Kidney glomerular epithelial cell (primary cell): ENCODE data around the gene DMWD.

Source experiments
- DNase-seq: peaks from one replicate; lab custom pipeline; 2025; lab: John Stamatoyannopoulos, UW

Gene DMWD

DNA sequence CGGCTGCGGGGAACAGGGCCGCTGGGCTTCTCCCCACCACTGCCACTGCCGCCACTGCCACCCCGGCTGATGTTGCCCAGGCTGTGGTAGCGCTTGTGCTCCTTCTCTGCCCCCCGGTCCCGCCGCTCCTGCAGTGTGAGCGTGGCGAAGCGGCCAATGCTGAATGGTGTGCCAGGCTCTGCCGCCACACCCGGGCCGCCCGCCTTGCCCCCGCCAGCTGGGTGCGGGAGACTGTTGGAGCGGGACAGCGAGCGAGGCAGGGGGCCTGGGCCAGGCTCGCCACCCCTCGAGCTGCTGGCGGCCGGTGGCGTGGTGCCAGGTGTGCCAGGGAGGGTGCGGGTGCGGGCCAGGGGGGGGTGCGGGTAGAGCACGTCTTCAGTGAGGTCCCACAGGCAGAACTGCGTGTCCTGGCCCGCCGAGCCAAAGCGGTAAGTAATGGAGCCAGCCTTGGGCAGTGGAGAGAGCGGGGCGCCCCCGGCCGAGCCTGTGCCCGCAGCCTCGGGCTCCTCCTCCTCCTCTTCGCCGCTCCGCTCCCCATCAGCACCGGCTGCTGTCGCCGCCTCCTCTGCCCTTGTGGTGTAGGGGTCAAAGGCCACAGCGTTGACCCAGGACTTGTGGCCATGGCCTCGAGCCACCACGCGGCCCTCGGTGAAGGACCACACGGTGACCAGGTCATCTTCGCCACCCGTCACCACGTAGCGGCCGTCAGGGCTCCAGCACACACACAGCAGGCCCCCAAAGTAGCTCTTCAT is 6.7 kb downstream of the DMWD start:
- no peak for DNase-seq

DNA sequence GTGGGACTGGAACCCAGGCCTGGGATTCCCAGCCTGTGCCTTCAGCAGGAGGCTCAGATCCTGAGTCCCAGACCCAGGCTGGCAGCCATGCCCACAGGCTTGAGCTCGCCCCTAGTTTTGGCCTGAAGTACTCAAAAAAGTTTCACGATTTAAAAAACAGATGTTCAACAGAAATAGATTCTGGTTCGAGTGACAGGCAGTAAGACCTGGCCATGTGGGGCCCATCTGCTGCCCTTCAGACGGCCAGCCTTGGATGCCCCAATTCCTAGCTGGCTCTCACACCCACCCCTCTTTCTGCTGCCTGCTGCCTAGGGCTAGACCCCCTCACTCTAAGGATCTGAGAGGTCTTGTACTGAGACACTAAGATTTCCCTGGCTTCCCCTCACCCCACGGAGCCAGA is 7.5 kb downstream of the DMWD start:
- no peak for DNase-seq

- DNase-seq: no peak
Measured at GRCh38 chr19:45784096-45784495, 8.5 kb downstream of the DMWD start.

DNA sequence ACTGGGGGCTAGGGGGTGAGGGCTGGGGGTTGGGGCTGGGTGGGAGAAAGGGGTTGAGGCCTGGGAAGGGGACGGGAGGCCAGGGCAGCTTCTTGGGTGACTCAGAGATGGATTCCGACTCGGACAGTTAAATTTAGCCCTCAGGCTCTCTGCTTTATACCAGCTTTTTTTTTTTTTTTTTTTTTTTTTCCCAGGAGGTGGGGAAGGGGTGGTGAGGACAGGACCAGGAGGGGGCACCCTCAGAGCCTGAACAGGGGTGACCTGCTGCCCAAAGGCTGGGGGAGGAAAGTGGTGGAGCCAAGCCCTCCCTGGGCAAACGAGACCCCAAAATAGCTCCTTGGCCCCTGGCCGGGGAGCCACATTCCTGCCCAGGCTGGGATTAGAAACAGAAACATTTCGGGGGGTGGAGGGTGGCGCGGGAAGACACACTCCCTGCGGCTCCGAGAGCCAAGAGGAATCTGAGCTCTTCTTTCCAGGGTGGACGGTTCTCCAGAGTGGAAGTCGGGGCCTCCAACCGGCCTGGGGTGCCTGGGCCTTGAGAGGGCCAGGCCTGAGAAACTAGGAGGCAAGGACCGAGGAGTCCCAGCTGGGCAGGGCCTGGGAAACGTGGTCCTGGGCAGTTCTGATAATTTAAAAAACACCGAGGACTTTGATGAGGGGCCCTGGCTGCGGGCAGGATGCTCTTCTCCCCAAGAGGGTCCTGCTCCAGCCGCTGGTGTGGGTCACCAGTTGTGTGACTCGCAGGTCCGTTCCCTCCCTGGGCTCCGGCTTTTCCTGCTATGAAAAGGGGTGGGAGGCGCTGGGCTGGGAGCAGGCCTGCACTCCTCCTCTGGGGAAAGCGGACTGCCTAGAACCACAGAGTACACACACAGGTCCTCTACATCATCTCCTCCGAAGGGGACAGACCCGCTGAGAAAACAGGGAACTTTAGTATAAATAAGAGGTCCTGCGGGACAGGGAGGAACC is 9.5 kb downstream of the DMWD start:
- no peak for DNase-seq

GRCh38 chr19:45782162-45782691 is 10.4 kb downstream of the DMWD start, which contains the start of gene DMPK:
DMPK (minus strand) TSS chr19:45782490; CDS start chr19:45782352, 138 bp downstream.
- no peak for DNase-seq

GRCh38 chr19:45781214-45782161 is 11.2 kb downstream of the DMWD start:
- no peak for DNase-seq

GRCh38 chr19:45780448-45781213 is 12.0 kb downstream of the DMWD start:
- DNase-seq: no peak

GRCh38 chr19:45780146-45780447 is 12.5 kb downstream of the DMWD start:
- DNase-seq: no peak

- DNase-seq: peak; percentile 29
Measured at GRCh38 chr19:45779231-45780145, 13.2 kb downstream of the DMWD start.

DNA sequence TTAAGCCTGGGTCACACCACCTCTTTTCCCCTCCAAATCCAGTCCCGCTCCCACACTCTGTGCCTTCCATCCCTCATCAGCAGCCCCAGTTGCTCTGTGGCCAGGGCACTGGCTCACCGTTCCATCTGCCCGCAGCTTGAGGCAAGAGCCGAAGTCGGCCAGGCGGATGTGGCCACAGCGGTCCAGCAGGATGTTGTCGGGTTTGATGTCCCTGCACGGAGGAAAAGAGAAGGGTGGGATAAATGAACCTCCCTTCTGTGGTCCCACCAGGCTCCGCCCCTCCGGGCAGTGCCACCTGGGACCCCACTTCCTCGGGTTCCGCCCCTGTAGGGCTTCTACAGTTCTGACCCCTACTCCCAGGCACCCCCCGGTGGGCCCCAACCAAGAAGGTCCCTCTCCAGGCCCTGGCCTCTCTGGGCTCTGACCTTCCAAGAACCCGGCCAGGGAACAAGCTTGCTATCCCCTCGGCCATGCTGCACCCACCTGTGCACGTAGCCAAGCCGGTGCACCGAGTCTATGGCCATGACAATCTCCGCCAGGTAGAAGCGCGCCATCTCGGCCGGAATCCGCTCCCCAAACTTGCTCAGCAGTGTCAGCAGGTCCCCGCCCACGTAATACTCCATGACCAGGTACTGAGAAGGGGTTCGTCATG is 14.5 kb downstream of the DMWD start:
- DNase-seq: no peak

- DNase-seq: no peak
Measured at GRCh38 chr19:45777395-45777961, 15.2 kb downstream of the DMWD start.

DNA sequence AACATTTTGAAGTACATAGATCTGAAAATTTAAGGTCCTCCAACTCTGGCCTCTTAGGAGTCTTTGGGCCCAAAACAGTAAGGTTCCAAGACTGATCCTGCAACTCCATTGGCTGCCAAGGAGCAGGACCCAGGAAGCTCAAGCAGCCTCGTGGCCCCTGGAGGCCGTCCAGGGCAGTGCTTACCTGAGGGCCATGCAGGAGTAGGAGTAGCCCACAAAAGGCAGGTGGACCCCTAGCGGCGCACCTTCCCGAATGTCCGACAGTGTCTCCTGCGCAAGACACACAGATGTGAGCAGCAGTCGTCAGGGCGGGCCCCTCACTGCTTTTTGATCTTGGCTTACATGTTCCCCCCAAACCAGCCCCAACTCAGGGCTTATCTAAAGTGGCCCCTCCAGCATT is 17.9 kb downstream of the DMWD start:
- no peak for DNase-seq

DNA sequence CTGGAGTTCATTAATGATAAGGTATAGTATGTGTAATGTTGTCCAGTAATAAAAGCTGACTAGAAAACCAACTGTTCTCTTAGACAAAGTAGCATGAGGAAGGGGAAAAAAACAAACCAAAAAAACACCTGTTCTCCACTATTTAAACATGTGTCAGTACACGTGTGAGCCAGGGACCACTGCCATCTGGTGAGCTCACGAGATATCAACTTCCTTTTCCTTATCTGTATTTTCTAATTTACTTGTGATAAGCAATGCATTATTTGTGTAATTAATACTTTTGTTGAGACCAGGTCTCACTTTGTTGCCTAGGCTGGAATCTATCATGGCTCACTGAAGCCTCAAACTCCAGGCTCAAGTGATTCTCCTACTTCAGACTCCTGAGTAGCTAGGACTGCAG is 19.3 kb downstream of the DMWD start:
- no peak for DNase-seq

DNA sequence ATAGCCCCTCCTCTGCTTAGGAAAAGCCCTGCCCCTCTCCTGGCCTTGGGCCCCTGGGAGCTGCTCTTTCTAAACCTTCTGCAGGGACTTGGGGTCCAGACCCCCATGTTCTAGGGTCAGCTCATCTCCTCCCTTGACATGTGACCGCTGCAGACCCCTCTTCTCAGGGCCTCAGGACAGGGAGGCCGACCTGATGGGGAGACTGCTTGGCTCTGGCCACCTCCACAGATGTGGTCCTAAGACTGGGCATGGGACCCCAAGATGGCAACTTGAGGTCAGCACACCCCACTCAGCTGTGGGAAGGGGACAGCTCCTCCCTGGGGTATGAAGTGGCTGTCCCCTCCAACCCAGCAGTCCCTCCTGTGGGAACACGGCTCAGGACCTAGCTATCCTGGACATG is 19.7 kb downstream of the DMWD start:
- no peak for DNase-seq

DNA sequence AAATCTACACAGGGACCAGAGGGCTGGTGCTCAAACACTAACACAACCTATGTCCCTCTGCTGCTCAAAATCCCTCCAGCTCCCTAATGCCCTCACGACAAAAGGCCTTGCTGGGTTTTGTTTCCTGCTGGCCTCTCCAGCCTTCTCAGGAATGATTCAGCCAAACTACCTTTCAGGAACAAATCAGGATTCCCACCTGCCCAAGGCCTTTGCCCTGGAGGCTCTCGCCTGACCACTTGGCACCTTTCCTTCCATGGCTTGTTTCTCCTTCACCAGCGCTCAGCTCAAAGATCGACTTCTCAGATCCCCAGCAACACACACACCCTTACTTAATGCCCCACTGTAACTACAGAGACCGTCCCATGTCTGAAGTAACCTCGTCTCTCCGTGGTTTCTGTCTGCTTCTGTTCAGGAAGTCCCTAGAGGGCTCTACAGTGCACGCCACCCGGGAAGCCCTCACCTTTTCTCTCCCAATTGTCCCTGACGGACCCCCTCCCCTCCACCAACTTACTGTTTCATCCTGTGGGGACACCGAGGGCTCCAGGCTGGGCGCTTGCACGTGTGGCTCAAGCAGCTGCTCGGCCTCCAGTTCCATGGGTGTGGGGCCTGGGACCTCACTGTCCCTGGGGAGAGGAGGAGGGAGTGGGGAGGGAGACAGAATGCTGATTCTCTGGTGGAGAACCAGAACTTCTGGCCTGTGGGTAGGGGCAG is 20.4 kb downstream of the DMWD start:
- no peak for DNase-seq

DNA sequence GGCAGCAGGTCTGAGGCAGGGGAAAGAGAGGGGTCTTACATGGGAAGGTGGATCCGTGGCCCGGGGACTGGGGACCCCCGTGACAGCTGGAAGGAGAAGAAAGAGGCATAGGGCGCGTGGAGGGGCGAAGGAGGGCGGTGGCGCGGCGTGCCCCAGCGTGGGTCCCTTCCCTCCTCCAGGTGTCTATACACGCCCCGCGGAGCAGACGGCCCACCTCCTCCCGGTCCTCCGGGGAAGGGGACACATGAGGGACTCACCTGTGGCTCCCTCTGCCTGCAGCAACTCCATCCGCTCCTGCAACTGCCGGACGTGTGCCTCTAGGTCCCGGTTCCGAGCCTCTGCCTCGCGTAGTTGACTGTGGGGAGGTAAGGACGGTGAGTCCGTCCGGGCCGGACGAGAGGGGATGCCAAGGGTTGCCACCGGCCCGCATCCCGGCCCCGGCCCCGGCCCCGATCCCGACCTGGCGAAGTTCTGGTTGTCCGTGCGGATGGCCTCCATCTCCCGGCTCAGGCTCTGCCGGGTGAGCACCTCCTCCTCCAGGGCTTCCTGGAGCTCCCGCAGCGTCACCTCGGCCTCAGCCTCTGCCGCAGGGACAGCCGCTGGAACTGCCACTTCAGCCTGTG is 21.2 kb downstream of the DMWD start:
- no peak for DNase-seq

GRCh38 chr19:45770192-45771101 is 22.2 kb downstream of the DMWD start:
- peak; percentile 93 for DNase-seq
